CMK (cell line): Measurements from ENCODE around the gene CLIP4.

Experiments used
- DNase-seq: peaks from one replicate; pipeline ENCODE4 v3.0.0-alpha.2; 2010; ENCODE audit warnings: low read depth

Gene CLIP4

DNA sequence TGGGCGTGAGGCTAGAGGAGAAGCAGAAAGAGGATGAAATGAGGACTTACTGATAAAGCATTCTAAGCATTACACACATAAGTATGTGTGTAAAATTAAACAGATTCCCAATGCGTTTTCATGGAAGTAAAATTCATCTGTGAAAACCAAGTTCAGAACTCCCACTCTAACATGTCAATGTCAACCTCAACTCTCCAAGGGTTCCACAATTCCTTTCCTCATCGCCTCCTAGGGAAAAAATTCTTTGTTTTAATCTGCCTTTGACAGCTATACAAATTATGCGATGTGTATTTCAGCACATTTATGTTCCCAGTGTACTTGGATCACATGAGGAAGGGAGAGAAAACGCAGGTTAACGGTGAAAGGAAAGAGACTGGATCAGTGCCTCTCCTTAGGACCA is 76.6 kb downstream of the CLIP4 start:
- DNase-seq: no peak

GRCh38 chr2:29192526-29192925 is 77.3 kb downstream of the CLIP4 start:
- no peak for DNase-seq

DNA sequence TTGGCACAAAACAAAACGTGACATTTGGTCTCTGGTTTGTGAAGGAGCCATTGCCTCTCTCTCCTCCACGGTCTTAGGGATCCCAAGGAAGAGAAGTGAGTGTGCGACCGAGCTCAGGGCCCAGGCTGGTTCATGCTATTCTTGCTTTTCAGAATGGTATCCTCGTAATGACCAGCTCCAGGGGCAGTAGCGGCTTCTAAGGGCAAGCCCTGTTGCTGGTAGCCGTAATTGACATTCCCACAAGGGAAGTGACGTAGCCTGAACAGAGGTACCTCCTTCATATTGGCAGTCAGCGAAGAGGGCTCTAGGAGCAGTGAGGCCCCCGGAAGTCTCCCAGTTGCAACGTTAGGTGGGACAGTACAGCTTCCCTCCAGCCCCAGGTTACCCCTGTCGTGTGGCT is 77.9 kb downstream of the CLIP4 start:
- no peak for DNase-seq

DNA sequence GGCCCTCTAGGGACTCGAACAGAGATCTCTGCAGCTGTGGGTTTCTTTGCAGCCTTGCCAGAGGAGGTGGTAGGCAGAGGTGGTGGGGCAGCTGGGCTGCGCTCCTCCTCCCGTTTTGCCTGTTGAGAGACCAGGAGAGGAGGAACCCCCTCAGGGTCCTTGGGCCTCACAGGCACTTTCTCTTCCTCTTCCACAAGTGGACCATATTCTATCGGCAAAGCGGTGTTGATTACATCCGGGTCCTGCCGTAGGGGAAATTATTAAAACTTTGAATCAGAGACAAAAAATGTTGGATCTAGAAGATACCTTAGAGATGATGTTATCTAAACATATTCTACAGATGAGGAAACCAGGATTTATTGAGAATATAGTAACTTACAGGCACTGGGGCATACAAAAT is 78.5 kb downstream of the CLIP4 start:
- DNase-seq: no peak

- no peak for DNase-seq
Observed at GRCh38 chr2:29195796-29196195, 80.6 kb downstream of the CLIP4 start.

DNA sequence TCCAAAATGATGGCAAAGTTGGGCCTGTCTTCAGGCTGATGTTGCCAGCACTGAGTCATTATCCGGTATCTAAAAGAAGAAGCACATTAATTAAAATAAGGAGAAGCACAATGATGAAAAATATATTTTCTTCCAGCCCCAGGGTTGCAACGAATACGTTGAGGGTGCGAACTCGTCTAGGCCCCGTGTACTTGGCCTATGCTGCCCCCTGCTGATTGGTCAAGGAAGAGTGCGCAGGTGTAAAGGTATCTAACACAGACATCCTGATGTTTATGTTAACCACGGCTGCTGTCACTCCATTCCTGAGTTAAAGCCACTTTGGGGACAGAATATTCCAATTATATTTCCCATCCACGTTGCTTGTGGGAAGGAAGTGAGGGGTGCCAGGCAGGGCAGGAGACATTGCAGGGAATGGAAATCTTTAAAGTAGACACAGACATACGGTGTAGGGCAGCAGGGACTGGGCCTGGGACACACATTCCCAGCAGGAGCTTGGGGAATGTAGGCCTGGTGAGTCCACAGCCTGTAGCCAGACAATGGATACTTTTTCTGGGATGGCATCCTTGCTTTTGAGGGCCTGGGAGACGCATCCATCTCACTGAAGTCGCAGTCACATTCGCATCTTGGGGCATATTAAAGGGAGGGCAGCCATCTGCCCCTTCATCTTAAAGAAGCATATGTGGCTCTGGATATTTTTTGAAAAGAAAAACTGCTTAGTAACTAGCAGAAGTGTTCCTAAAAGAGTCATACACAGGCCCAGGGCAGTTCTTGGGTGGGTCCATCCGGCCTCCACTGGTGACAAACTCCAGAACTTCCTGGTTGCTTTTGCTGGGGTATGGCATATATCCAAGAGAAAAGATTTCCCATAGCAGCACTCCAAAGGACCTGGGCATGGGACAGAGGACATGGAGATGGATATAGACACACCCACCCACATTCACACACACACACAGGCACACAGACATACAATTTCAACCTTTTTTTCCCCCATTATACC is 81.9 kb downstream of the CLIP4 start:
- DNase-seq: peak; percentile 36

DNA sequence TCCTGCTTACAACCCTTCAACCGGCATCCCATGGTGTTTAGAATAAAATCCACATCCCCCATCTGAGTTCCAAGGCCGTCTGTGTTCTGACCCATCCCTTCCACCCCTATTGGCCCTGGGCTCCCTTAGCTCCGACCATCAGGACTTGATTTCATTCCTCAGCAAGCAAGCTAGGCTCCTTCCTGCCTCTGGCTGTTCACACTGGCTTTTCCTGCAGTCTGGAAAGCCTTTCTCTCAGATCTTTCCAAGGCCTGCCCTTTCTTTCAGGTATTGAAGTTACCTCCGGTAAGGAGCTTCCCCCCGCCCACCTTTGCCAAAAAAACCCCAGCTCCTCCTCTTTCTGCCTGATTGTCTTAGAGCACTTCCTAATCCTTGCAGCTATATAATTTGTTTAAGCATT is 86.8 kb downstream of the CLIP4 start:
- DNase-seq: no peak

GRCh38 chr2:29202819-29203495 is 87.7 kb downstream of the CLIP4 start:
- DNase-seq: no peak

GRCh38 chr2:29206941-29207340 is 91.7 kb downstream of the CLIP4 start:
- no peak for DNase-seq

DNA sequence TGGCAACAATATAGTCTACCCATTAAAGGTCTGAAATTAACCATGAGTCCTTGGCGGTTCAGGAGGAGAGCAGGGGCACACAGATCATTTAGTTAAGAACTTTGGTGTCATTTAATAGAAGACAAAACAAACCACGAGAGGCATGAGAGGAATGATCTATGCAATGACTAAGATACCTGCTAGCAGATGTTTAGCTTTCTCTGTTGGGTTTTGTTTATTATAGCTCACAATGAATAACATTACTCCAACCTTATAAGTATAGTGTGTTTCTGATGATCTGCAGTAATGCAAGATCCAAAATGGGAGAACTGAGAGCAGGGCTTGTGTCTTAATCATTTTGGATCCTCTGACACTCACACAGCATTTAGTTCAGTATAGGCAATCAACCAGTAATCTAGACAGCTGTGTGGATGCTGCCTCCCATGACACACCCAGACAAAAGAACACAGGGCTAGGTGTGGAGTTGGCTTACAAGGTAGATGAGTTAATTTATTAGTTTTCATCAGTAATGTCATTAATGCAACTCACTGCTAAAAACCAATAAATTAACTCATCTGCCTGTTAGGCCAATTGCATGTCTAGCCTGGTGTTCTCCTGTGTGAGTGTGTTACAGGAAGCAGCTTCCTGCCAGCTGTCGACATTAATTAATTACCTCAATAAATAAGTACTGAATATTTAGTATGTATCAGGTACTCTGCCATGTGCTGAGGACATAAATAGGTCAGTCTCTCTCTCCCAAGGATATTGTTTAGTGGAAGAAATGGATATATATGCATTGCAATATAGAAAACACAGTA is 92.3 kb downstream of the CLIP4 start:
- no peak for DNase-seq

GRCh38 chr2:29209551-29209950 is 94.3 kb downstream of the CLIP4 start:
- no peak for DNase-seq

GRCh38 chr2:29212009-29212408 is 96.8 kb downstream of the CLIP4 start:
- no peak for DNase-seq

- DNase-seq: no peak
Observed at GRCh38 chr2:29213888-29214291, 98.7 kb downstream of the CLIP4 start.

DNA sequence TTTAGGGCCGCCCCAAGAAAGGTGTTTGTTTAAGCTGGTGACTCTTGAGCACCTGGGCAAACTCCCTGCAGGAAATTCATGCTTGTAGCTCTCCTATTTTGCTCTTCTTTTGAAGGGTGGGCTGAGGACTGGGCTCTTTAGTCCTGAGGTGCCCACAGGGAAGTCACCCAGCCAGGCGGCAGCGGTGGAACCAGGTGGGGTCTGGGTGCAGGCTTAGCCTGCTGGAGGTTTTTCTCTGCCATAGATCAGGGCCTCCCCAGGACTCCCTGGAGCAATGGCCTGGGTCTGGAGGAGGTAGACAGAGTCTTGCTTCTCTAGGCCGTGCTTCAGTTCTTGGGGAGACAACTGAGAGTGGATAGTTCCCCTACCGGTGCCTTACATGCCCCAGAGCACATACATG is 99.9 kb downstream of the CLIP4 start:
- no peak for DNase-seq

DNA sequence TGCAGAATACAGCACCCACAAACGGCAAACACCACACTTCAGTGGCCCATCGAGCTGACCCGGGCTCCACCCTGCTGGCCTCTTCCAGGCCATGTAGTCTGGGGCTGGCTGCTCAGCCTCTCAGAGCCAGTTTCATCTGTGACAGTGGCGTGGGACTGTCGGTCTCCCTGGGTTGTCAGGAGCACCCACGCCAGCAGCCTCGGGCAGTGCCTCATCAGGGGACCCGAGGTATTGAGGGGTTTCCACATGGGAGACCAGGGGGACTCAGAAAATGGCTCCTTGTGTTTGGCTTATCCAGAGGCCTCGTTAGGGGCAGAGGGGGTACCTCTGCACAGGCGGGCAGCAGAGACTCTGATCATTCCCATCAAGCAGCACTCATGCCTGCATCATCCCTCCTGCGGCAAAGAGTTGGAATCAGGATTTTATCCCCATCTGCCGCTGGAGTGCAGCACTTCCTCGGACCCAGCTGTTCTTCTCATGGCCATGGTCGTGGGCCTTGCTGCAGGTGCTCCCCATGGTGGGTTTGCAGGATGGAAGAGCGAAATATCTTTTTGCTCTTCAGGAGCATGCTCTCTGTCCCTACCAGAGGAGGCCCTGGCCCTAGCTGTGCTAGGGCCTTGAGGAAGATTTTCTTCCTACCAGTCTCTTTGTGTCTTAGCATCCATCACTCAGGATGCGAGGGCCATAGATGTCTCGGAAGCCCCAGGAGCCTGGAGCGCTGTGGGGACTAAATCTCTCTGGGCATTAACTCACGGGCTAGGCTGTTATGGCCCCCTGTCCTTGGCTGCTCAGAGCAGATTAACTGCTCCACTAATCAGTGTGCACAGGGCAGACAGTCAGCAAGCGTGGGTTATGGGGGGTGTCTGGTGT is 100.8 kb downstream of the CLIP4 start:
- DNase-seq: no peak

GRCh38 chr2:29216609-29216909 is 101.3 kb downstream of the CLIP4 start:
- DNase-seq: no peak

DNA sequence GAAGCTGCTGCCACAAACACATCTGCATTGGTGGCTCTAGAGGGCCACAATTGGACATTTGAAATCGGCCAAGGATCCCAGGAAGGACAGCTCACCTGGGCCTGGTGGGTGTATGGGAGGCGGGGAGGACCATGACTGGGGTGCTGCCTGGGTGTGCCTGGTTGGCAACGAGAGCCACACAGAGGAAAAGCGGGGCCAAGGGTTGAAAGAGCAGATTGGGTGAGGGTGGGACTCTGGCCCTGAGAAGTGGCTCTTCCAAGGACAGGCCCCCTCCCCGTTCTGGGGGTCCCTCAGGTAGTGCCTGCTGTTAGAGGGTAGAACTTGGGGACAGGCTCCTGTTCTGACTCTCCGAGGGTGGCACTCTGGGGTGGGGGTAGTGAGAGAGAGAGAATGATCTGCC is 102.9 kb downstream of the CLIP4 start:
- DNase-seq: no peak

DNA sequence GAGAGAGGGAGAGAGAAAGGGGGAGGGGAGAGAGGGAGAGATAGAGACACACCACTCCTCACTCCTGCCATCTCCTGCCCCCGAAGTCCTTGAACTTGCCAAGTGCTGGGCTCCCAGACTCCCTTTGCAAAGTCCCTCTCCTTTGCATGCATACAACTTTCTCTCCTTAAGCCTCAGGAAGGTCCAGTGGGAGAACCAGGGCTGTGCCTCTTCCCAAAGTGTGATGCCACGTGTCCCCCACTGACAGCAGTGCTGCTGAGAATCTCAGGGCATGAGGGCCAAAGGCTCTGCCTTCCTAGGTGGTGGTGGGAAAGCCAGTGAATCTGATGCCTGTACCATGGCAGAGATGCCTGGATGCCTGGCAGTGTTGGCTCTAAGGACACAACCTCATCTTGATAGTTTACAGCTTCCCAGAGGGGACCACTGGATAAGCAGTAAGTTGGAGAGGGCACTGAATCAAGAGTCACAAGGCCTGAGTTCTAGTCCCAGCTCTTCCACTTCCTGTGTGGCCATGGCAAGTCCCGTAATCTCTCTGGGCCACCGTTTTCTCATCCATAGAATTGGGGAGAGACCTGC is 103.4 kb downstream of the CLIP4 start:
- no peak for DNase-seq

DNA sequence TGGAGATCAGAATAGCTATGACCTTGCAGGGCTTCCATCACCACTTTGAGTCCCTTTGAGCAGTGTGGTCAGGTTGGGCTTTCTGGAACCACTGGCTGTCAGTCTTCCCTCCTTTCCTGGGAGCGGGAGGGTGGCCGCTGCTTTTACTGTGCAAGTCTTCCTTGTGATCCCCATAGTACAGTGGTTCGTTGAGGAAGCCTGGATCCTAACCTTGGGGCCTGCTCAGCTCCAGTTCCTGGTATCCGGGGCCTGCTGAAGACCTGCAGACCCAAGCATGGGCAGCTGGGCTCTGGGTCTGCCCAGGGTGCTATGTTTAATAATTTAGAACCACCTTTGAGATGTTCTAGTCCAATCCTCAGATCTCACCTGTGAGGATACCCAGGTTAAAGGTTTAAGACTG is 104.2 kb downstream of the CLIP4 start:
- no peak for DNase-seq

GRCh38 chr2:29220506-29221270 is 105.5 kb downstream of the CLIP4 start:
- DNase-seq: no peak
